GM06990 (cell line): Measurements from ENCODE around the gene OR4F29.
"Not testable (repeated sequence)": the region's sequence is repeated elsewhere in the genome, so short reads cannot be mapped to it uniquely, and the experiment has no call there.

Source experiments
- DNase-seq: peaks from one replicate; pipeline ENCODE4 v3.0.0-alpha.2; 2011; ENCODE audit not compliant: insufficient read length; ENCODE audit errors: extremely low read depth
- H3K27me3 ChIP-seq: replicated peaks from 2 replicates; pipeline ENCODE4 v1.6.0; 2011; ENCODE audit warnings: low read length; ENCODE audit not compliant: control insufficient read depth, insufficient read depth
- H3K36me3 ChIP-seq: 2 replicates; pipeline ENCODE4 v1.5.1; 2011; ENCODE audit warnings: low read length; ENCODE audit not compliant: control insufficient read depth, insufficient read depth
- H3K4me3 ChIP-seq: replicated peaks from 2 replicates; pipeline ENCODE4 v1.5.1; 2011; ENCODE audit warnings: low read depth, mild to moderate bottlenecking, control low read depth, low read length

Gene OR4F29

GRCh38 chr1:451578-451977, at the start of gene OR4F29:
Gene OR4F29 (minus strand): TSS chr1:451678. CDS start chr1:451678, 0 bp downstream.
- not testable (repeated sequence) for H3K27me3 ChIP-seq, H3K4me3 ChIP-seq, DNase-seq, H3K36me3 ChIP-seq
